Activated gamma-delta T cell (primary cell): ENCODE measurements around the gene KRT5.
"Not testable (repeated sequence)": the region's sequence is repeated elsewhere in the genome, so short reads cannot be mapped to it uniquely, and the experiment has no call there.

Experiments
- DNase-seq: peaks from one replicate; lab custom pipeline; 2025; lab: John Stamatoyannopoulos, UW

The KRT5 gene

DNA sequence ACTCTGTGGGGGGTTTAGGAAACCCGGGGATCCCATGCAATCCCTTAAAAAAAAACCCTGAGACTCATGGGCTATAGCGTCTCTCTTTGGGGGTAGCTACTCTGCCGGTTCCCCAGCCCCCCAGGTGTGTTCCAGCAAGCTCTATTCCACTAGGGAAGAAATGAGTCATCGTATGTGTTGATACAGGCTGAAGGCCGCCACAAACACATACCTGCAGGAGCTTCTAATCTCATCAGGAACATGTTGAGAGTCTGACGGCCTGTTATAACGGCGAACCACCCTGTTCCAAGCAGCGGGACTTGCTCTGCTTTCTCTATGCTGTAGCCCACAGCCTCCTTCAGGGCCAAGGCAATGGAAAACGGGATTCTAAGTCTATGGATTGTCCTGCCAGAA is 977 bp upstream of the KRT5 start:
- DNase-seq, result no peak

DNA sequence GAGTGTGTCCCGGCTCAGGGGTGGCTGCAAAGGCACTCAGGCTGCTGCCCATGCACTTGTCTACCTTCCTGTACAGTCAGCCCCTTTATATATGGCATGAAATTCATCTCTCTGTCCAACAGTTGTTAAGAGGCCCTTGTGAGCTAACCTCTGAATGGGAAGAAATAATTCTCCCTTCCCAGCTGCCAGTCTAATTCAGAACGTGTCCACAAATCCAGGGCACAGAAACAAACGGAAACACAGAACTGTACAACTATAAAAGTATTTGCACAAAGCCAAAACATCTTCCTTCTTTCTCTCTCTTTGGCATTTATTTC is 849 bp downstream of the KRT5 start:
- no peak for DNase-seq

DNA sequence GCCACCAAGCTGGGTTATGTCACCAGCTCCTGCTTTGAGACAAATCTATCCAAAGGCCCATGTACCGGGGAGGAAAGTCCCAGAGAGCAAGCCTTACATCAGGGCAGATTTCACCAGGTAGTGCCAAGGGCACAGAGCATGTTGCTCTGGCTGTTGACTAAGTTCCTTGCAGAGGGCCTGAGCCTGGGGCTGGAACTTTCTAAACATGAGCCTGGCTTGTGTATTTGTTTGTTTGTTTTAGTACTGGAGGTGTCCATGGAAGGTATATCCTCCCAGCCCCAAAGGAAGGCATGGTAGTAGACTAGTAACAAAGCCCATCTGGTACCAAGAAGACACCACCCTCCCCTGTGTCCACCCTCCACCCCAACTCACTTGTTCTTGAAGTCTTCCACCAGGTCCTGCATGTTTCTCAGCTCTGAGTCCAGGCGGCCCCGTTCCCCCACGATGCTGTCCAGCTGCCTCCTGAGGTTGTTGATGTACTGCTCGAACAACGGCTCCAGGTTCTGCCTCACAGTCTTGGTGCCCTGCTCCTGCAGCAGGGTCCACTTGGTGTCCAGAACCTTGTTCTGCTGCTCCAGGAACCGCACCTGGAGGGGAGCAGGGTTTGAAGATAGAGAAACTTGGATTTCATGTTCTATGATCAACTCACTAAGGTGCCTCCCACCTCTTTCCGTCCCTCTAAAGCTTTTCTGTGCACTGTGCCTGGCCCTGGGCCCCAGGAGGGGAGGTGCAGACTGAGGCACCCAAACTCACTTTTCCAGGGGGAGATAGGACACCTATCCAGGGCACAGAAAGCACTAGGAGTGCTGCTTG is 1.4 kb downstream of the KRT5 start:
- DNase-seq, result no peak

DNA sequence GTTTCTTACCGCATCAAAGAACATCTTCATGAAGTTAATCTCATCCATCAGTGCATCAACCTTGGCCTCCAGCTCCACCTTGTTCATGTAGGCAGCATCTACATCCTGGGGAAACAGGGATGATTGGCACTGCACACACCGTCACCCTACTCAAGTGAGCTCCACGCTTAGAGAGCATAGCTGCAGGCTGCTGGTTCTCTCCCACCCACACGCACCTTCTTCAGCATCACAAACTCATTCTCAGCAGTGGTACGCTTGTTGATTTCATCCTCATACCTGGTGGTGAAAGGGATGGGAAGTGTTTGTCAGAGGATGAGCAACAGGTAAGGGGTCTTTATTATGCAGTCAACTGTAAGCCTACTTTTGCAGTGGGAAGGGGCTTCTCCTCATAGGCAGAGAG is 2.3 kb downstream of the KRT5 start:
- DNase-seq, result no peak

DNA sequence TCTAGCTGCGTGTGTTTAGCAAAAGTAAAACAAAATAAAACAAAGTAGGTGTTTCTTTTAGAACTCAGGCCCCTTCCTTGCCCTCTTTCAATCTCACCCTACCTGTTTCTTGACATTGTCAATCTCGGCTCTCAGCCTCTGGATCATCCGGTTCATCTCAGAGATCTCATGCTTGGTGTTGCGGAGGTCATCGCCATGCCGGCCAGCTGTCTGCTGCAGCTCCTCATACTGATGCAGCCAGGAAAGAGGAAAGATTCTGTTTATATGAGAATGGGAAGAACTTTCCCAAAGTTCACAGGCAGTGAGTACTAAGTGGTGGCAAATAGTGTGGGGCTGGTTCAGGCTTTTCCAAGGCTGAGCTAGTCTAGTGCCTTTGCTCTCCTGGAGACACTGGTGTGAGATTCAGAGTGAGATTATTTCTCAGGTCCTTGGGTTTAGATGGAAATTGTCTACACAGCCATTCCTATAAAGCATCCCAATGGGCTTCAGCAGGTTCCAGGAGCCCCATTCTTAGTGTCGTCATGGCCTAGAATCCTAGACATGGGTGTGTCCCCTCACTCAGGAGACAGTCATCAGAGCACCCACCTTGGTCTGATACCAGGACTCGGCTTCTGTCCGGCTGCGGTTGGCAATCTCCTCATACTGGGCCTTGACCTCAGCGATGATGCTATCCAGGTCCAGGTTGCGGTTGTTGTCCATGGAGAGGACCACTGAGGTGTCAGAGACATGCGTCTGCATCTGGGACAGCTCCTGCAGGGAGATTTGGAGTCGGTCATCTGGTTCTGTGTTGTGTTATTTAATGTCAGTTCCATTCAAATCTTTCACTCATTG is 3.0 kb downstream of the KRT5 start:
- no peak for DNase-seq

DNA sequence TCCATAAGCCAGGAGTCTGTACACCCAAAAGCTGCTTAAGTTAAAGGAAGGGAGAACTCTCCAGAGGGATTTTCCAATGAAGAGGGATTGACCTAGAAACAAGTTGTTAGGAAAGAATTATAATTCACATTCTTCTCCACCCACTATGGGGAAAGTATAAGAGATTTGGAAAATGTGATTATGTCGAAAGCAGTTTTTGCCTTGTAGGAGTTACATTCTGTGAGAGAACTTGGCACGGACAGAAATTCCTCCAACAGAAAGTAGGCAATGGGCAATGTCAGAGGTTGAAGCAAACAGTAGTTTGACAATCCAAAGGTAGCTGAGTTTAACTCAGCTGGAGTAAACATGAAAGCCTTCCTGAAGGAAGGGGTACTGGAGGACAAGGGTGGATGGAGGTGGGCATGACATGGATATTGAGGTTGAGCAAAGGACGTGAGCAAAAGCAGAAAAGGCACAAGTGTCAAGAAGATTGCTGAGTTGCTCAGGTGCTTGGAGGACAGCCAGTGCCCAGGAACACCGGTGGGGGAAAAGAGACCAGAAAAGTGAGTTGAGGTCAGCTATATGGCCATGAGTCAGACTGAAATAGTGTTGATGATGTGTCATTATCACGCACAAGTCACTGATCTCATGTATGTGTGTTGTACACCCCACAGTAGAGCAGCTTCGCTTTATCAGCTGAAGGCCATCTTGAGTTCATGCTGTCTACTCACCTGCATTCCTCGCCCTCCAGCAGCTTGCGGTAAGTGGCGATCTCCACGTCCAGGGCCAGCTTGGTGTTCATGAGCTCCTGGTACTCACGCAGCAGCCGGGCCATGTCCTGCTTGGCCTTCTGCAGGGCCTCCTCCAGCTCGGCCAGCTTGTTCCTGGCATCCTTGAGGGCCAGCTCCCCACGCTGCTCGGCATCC is 4.0 kb downstream of the KRT5 start:
- no peak for DNase-seq

DNA sequence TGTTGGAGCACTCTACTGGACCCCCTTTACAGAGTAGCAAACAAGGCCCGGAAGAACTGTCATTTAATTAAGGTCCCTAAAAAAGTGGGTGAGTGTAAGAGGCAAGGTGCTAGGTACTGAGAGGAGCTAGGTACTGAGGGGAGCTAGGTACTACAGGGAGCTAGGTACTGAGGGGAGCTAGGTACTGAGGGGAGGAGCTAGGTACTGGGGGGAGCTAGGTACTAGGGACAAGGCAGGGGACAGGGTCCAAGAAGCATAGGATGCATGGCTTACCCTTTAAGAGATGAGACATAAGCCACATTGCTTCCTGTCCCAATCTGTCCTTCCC is 4.9 kb downstream of the KRT5 start:
- no peak for DNase-seq

DNA sequence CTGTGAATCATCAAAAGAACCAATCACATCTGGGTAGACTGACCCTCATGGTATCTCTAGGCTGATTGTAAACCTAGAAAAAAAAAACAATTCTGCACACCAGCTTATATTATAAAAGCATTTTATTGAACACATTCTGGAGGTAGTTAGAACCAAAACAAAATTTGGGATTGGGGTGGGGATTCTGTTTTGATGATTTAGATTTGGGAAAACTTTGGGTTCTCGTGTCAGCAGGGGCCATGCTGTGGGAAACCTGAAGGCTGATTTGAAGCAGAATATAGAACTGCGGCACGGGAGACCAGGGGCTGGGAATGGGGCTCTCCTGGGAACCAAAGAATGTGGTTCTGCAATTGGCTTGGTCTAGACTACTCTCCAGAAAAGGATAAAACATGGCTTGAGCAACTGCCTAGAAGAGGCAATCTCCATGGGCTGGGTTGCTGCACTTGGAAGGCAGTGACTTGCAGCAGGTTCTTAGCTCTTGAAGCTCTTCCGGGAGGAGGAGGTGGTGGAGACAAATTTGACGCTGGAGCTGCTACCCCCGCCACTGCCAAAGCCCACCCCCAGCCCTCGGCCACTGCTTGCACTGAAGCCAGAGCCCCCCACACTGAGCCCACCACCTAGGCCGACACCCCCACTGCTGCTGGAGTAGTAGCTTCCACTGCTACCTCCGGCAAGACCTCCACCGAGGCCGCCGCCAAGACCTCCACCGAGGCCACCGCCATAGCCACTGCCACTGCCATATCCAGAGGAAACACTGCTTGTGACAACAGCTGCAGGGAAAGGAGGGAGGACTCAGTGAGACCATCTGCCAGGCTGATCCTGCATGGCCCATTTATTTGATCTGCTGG is 5.5 kb downstream of the KRT5 start:
- DNase-seq, result no peak

DNA sequence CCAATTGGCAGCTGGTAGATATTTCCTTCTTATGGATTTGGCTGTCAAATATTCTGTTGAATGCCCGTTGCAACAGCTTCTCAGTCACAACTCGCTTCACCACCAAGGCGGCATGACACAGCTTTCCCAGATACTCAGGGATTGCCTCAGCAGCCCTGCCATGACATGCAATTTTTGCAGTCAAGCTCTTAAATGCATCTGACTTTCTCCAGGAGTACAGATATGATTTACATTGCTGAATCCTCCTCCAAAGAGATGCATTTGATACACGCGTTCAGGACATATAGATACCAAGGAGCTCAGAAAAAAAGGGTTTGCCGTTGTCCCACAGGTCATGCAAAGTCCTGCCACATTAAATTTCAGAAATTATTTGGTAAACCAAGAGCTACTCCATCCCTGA is 6.5 kb downstream of the KRT5 start:
- DNase-seq, result no peak

DNA sequence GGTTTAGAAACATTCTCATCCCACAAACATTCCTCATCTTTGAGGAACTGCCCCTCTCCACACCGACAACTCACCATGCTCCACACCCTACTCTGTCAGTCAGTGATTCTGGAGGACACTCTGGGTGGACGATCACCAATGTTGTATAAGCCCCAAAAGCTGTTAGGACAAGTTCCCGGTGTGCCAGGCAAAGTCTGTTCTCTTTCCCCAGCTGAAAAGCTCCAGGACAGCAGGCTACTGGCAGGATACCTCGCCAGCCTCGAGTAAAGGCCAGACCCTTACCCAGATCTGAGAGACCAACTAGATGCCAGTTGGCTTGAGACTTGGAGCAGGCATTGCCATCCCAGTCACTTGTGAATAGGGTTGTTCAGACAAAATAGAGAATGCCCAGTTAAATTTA is 12.0 kb downstream of the KRT5 start:
- DNase-seq, result no peak

DNA sequence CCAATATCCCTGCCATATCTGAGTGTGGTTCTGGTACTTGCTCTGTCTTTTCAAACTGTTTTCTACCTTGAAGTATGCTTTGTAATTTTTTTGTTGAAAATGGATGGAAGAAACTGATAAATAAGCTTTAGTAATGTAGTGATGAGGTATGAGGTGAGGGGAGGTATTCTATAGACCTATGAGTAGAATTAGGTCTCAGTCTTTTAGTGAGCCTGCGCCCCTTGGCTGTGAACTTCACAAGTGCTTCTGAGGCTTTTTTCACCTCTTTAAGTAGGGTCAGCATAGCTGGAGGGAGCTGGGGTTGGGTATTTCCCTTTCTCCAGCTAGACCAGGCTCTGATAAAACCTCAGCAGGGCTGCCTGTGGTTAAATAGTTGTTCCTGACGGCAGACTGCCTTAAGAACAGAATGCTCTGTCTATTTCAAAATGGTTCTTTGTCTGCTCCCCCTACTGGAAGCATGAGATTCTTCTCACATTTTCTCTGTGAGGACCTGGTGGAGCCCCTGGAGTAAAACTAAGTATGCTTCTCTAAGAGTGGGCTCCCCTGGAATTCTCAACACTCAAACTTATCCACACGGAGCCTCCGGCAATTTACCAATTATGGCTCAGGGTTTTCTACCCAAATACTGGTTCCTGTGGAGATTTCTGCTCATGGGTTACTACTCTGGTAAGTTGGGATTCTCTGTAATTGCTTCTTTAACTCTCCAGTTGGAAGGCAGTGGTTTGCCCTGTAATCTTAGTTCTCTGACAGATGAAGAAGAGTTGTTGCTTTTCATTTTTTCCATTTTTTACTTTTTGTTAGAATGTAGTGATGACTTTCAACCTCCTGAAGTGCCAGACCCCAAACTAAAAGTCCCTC is 13.1 kb downstream of the KRT5 start:
- DNase-seq, result no peak

DNA sequence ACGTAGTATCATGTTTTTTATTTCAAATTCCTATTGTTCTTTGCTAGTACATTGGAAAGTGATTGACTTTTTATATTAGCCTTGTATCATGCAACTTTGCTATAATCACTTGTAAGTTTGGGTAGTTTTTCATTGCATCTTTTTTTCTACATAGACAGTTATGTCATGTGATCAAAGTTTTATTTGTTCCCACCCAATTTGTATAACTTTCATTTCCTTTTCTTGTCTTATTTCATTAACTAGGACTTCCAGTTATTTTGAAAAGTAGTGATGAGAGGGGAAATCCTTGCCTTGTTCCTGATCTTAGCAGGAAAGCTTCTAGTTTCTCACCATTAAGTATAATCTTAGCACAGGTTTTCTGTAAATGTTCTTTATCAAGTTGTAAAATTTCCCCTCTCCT is 17.3 kb downstream of the KRT5 start:
- DNase-seq, result no peak

DNA sequence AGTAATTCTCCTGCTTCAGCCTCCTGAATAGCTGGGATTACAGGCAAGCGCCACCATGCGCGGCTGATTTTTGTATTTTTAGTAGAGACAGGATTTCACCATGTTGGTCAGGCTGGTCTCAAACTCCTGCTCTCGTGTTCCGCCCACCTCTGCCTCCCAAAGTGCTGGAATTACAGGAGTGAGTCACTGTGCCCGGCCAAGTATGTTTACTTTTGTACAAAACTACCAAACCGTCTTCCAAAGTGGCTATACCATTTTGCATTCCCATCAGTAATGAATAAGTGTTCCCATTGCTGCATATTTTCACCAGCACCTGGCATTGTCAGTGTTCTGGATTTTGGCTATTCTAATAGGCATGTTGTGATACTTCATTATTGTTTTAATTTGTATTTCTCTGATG is 18.7 kb downstream of the KRT5 start:
- DNase-seq, result no peak

DNA sequence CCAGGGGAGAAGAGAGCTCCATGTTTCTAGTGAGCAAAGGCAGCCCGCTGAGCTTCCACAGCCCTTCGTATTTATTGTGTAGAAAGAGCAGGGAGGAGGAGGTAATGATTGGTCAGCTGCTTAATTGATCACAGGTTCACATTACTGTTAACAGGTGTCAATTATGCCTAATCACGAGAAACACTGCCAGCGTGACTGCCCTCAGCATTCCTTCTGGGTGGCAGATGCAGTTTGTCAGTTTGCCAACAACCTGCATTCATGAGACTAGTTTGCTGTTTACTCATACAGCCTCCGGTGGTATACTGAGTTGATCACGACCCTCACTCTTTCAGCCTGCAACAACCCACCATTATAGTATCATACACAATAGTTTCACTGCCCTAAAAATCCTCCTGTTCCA is 19.6 kb downstream of the KRT5 start:
- DNase-seq, result not testable (repeated sequence)

DNA sequence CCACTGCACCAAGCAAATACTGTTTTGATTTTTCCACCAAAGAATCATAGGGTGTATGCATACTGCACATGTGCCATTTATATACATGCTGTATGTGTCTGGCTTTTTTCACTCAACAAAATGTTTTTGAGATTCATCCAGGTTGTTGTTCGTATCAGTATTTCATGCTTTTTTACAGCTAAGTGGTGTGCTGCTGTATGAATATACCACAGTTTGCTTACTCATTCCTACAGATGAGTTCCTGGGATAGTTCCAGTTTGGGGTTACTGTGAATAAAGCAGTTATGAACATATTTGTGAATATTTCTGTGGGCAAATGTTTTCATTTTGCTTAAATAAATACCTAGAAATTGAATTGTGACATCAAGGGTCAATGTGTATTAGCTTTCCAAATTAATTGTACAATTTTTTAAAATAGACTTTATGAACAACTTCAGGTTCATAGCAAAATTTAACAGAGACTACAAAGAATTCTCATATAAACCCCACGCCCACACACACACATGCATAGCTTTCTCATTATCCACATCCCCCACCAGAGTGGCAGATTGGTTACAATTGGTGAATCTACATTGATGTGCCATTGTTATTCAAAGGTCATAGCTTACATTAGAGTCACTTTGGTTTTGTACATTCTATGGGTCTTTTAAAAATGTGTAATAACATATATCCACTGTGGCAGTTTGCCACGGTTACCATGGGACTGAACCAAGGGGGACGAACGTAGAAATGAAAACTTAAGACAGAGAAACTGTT is 20.2 kb downstream of the KRT5 start:
- DNase-seq, result no peak

DNA sequence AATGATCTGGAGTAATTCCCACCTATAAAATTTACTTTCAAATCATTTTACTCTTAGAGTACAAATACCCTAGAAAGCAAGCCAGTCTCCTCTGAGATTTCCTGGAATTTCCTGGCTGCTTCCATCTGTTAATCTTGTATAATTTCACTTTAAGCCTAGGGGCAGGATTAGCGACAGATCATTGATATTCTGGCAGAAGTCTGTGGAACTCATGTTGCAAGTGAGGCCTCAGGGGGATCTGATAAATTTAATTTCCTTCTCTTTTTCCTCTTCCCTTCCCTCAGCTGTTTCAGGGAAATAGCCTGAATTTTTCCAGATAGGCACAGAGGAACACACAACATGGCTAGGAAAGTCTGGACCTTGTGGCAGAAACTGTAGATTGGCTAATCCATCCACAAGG is 21.2 kb downstream of the KRT5 start:
- DNase-seq, result no peak

DNA sequence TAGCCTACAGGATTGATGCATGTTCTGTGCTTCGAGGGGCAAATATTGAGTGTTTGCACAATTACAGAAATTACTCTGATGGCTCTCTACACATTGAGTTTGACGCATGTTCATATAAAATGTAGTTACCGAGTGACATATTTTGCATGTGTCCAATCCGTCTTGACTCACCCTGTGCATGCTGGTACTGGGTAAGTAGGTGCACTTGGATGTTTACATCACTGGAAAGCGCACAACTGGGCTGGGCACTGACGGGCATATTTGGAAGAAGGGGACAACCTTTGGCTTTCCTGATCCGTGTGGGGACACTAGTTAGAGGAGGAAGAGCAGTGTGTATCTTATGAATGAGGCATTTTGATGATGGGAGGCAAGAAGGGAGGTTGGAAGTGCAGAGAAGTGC is 22.2 kb downstream of the KRT5 start:
- DNase-seq, result no peak

DNA sequence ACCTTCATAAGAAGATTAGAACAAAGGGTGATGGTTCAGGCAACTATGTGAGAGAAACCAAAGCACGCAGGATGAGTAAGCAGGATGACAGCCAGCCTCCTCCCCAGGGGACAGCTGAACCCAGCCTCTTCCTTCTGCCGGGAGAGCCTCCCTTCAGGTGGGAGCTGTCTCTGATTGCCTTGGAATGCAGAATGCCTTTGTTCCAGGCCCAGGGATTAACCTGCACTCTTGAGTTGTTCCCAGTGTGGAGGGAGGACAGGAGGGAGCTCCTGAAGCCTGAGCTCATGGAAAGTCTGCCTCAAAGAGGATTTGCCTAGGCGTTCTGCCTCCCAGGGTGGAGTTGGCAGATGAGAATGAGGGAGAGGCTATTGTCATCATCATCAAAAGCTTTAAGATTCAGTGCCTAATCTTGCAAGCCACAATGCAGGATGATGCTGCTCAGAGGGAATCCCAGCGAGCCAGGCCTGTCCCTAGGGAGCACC is 23.6 kb downstream of the KRT5 start:
- no peak for DNase-seq

DNA sequence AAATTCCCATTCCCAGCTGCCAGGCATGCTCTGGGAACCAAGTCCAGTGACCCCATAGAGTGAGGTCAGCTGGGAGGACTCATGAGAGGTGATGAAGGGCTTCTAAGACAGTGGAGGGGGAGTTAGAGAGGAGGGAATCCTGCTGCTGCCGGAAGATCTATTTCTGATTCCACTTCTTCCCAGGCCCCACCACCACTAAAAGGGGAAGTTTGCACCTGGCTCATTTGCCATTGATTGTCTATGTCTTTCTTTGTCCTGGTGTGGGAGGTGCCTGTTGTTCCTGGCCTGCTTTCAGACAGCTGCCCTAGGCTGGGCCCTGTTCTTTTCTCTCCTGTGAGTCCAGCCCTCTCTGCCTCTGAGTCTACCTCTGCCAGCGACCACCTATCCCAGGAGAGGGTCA is 24.1 kb downstream of the KRT5 start:
- DNase-seq, result no peak

DNA sequence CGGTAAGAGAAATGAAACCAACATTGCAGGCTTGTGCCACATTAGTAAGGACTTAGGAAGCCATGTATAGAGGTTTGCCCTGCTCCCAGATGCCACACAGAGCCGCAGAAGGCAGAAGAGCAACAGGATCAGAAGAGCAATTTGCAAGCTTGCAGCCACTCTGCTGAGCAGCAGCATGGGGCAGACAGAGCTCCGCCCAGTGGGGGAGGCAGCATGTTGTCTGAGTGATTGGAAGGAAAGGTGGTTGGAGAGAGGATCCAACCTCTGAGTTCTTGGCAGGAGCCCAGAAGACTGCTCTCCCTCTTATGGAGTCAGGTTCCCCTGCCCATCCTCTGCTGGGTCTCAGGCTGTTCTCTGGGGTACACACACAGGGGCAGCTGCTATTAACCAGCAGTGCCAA is 24.8 kb downstream of the KRT5 start:
- DNase-seq, result no peak
